ENCODE data around the gene PSMG3. TPM values are rescaled to one million over a fixed set of nuclear protein-coding genes. Genes with fewer than 3 reads are reported as not detected.

Gene PSMG3
- polyA plus RNA-seq, 1 experiment = 31.1 TPM

DNA sequence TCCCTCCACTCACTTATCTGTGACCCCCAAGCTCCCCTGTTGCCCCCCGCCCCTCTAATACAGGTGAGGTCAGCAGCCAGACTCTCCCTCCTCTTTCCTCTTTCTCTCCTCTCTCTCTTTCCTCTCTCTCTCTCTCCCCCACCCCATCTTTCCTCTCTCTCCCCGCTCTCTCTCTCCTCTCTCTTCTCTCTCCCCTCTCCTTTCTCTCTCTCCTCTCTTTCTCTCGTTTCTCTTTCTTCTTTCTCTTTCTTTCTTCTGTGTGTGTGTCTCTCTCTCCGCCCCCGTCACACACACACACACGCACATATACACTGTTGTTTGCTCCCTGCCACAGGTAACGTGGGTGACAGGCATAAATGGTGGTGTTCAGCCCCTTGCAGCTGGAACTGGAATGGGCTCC lies 37.2 kb upstream of the PSMG3 start:
- H3K27ac ChIP-seq (ENCODE audit: low read depth, low read length) = no peak overlapping the region
- no peak for DNase-seq (ENCODE audit: low read depth, low spot score)
- TF ChIP-seq, protein P1, sequence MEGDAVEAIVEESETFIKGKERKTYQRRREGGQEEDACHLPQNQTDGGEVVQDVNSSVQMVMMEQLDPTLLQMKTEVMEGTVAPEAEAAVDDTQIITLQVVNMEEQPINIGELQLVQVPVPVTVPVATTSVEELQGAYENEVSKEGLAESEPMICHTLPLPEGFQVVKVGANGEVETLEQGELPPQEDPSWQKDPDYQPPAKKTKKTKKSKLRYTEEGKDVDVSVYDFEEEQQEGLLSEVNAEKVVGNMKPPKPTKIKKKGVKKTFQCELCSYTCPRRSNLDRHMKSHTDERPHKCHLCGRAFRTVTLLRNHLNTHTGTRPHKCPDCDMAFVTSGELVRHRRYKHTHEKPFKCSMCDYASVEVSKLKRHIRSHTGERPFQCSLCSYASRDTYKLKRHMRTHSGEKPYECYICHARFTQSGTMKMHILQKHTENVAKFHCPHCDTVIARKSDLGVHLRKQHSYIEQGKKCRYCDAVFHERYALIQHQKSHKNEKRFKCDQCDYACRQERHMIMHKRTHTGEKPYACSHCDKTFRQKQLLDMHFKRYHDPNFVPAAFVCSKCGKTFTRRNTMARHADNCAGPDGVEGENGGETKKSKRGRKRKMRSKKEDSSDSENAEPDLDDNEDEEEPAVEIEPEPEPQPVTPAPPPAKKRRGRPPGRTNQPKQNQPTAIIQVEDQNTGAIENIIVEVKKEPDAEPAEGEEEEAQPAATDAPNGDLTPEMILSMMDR (IDR thresholded peaks at IDR 0.05; ENCODE audit: low read depth, low read length) = no peak
- H3K4me3 ChIP-seq (ENCODE audit: low read depth, low read length) = no peak overlapping the region
- ChIA-PET CTCF (no interaction called here), POLR2A (no interaction called here)
- no peaks in the 10 kb centered on the region for H3K9me3 ChIP-seq (ENCODE audit: control insufficient read depth, insufficient read depth, low read length)
- H3K27me3 ChIP-seq (ENCODE audit: control insufficient read depth, insufficient read depth, low read length) = peaks cover 32% of the 10 kb centered on the region

DNA sequence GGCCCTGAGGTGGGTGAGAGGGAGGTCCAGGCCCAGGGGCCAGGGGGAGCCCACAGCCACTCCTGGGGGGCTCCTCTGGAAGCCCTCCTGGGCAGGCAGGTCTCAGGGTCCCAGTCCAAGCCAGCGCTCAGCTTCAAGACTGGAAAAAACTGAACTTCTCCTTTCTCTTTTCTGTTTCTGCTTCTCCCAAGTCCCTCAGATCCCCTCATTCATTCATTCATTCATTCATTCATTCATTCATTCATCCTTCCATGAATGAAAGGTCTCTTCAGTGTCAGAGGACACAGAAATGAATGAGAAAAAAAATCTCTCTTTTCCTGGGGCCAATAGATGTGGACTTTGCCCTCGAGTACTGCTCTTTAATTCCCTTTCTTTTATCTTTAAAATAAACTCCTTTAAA lies 34.6 kb upstream of the PSMG3 start:
- no peaks in the 10 kb centered on the region for H3K9me3 ChIP-seq (ENCODE audit: control insufficient read depth, insufficient read depth, low read length)
- peaks cover 41% of the 10 kb centered on the region for H3K27me3 ChIP-seq (ENCODE audit: control insufficient read depth, insufficient read depth, low read length)
- CTCF ChIA-PET = interaction anchor here (1.2 kb wide), 1 partner anchor 25 kb away, joined by 3 read pairs; no protein-coding TSS in a partner anchor
- no peak overlapping the region for H3K27ac ChIP-seq (ENCODE audit: low read depth, low read length)
- H3K4me3 ChIP-seq (ENCODE audit: low read depth, low read length) = no peak overlapping the region
- TF ChIP-seq, protein P1 (IDR thresholded peaks at IDR 0.05; ENCODE audit: low read depth, low read length) = no peak
- no peak for DNase-seq (ENCODE audit: low read depth, low spot score)
- POLR2A ChIA-PET = no interaction called here

DNA sequence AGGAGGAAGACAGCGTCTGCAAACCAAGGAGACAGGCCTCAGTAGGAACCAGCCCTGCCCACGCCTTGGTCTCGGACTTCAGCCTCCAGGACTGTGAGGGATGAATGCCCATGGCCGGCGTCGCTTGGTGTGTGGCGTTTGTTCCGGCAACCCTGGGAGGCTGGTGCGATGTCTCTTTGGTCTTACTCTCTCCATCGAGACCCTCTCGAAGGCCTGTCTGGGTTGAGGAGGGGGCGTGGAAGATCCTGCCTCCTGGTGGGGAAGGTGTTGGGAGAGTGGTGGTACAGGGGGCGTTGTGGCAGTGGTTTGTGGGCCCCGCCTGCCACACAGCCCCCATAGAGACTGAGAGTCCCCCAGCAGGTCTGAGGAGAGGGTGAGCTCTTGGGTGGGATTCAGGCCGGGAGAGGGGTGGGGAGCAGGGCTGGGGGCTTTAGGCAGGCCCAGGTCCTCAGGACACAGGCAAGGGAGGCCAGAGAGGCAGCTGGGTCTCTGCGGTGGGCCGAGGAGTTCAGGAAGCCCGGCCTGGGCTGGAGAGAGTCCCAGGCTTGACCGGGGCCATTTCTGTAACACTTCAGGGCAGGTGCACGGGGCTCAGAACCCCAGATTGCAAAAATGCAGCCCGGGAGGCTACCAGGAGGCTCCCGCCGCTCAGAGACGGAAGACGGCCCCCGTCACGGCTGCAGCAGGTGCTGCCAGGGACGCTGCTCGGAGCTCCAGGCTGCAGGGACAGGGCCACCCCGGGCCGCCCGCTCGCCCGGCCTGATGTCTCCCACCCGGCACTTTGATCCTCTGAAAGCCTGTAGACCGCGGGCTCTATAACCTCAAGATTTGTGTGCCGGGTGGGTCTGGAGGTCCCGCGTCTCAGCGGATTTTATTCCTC lies 33.8 kb upstream of the PSMG3 start:
- H3K27ac ChIP-seq (ENCODE audit: low read depth, low read length) = no peak overlapping the region
- no peak overlapping the region for H3K4me3 ChIP-seq (ENCODE audit: low read depth, low read length)
- no peak for DNase-seq (ENCODE audit: low read depth, low spot score)
- CTCF ChIA-PET = no interaction called here
- POLR2A ChIA-PET = no interaction called here
- no peaks in the 10 kb centered on the region; the same call in 1 of the 2 replicates for H3K9me3 ChIP-seq (ENCODE audit: control insufficient read depth, insufficient read depth, low read length)
- peaks cover 44% of the 10 kb centered on the region for H3K27me3 ChIP-seq (ENCODE audit: control insufficient read depth, insufficient read depth, low read length)
- TF ChIP-seq, protein P1 (IDR thresholded peaks at IDR 0.05; ENCODE audit: low read depth, low read length) = no peak

DNA sequence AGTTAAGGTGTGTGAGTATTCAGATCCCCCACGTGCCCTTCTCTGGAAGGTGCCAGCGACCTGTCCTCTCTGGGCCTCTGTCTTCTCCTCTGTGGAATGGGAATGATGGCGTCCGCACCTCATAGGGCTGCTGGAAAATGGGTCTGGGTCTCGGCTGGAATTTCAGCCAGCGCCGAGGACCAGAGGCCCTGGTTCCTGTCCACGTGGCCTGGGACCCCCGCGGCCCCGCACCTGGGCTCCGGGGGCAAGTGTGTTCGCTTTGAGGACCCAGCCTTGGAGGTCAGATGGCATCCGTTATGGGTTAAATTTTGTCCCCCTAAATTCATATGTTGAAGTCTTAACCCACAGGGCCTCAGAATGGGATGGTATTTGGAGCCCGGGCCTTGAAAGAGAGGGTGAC lies 32.6 kb upstream of the PSMG3 start:
- ChIA-PET CTCF (no interaction called here), POLR2A (no interaction called here)
- no peaks in the 10 kb centered on the region; the same call in 1 of the 2 replicates for H3K9me3 ChIP-seq (ENCODE audit: control insufficient read depth, insufficient read depth, low read length)
- TF ChIP-seq, protein P1 (IDR thresholded peaks at IDR 0.05; ENCODE audit: low read depth, low read length) = no peak
- H3K27ac ChIP-seq (ENCODE audit: low read depth, low read length) = no peak overlapping the region
- peaks cover 44% of the 10 kb centered on the region for H3K27me3 ChIP-seq (ENCODE audit: control insufficient read depth, insufficient read depth, low read length)
- no peak for DNase-seq (ENCODE audit: low read depth, low spot score)
- no peak overlapping the region for H3K4me3 ChIP-seq (ENCODE audit: low read depth, low read length)

DNA sequence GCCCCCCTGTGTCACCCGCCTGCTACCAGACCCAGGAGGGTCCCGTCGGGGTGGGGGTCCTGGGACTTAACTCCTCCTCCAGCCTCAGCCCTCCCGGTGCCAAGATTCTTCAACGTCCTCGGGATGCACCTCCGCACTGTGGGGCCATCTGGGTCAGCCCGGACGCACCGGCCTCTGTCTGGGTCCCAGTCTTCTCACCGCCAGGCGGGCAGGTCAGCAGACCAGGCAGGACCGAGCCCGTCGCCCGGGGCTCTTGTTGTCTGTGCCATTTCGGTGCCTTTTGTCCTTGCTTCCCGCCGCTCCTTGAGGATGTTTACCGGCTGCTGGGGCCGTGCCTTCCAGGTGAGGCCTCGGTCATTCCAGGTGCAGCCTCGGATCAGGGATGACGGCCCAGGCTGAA lies 32.1 kb upstream of the PSMG3 start:
- Histone ChIP-seq H3K27me3 (ENCODE audit: control insufficient read depth, insufficient read depth, low read length) (peaks cover 43% of the 10 kb centered on the region), H3K4me3 (ENCODE audit: low read depth, low read length) (no peak overlapping the region), H3K27ac (ENCODE audit: low read depth, low read length) (no peak overlapping the region), H3K9me3 (ENCODE audit: control insufficient read depth, insufficient read depth, low read length) (no peaks in the 10 kb centered on the region; the same call in 1 of the 2 replicates)
- ChIA-PET CTCF (no interaction called here), POLR2A (no interaction called here)
- DNase-seq (ENCODE audit: low read depth, low spot score) = no peak
- TF ChIP-seq, protein P1 (IDR thresholded peaks at IDR 0.05; ENCODE audit: low read depth, low read length) = no peak

Data from AG04450 (cell line).